Mesendoderm (in vitro differentiated cells): Measurements from ENCODE around the gene C10orf105.

ENCODE experiments used
- DNase-seq: peaks from one replicate; pipeline ENCODE4 v3.0.0; 2013
- H2AK5ac ChIP-seq: 2 replicates; pipeline ENCODE4 v1.6.1; 2013; ENCODE audit warnings: low read length, inconsistent platforms
- H2BK120ac ChIP-seq: 2 replicates; pipeline ENCODE4 v1.6.1; 2013; ENCODE audit warnings: low read depth, mild to moderate bottlenecking, low read length, moderate library complexity, mixed read lengths
- H2BK15ac ChIP-seq: replicated peaks from 2 replicates; pipeline ENCODE4 v1.6.1; 2013; ENCODE audit warnings: low read depth, mild to moderate bottlenecking, moderate library complexity
- H2BK5ac ChIP-seq: 2 replicates; pipeline ENCODE4 v1.6.1; 2013; ENCODE audit warnings: low read length, inconsistent platforms
- H3K18ac ChIP-seq: 2 replicates; pipeline ENCODE4 v1.6.1; 2013; ENCODE audit warnings: mild to moderate bottlenecking, low read length, mixed read lengths
- H3K23ac ChIP-seq: one replicate; pipeline ENCODE4 v1.6.1; 2013; ENCODE audit warnings: low read length
- H3K27ac ChIP-seq: 2 replicates; pipeline ENCODE4 v1.5.1; 2013; ENCODE audit warnings: low read depth, mild to moderate bottlenecking, inconsistent platforms, low read length, moderate library complexity
- H3K27me3 ChIP-seq: 2 replicates; pipeline ENCODE4 v1.6.1; 2013; ENCODE audit warnings: low read length, control low read depth, mild to moderate bottlenecking, inconsistent platforms; ENCODE audit not compliant: insufficient read depth, poor library complexity
- H3K36me3 ChIP-seq: 2 replicates; pipeline ENCODE4 v1.6.1; 2013; ENCODE audit warnings: low read length, inconsistent platforms; ENCODE audit not compliant: control insufficient read depth, insufficient read depth
- H3K4ac ChIP-seq: one replicate; pipeline ENCODE4 v1.6.1; 2013; ENCODE audit warnings: low read depth, mild to moderate bottlenecking, low read length, moderate library complexity
- H3K4me1 ChIP-seq: 2 replicates; pipeline ENCODE4 v1.6.1; 2013; ENCODE audit warnings: low read depth, low read length, inconsistent platforms; ENCODE audit not compliant: control insufficient read depth
- H3K4me2 ChIP-seq: 2 replicates; pipeline ENCODE4 v1.6.1; 2013; ENCODE audit warnings: low read length
- H3K4me3 ChIP-seq: 2 replicates; pipeline ENCODE4 v1.5.1; 2013; ENCODE audit warnings: mild to moderate bottlenecking, low read length
- H3K56ac ChIP-seq: one replicate; pipeline ENCODE4 v1.6.1; 2013; ENCODE audit warnings: low read length
- H3K79me1 ChIP-seq: 2 replicates; pipeline ENCODE4 v1.6.1; 2013; ENCODE audit warnings: low read length, inconsistent platforms
- H3K79me2 ChIP-seq: 2 replicates; pipeline ENCODE4 v1.6.1; 2013; ENCODE audit warnings: mild to moderate bottlenecking, low read length; ENCODE audit not compliant: control insufficient read depth, insufficient read depth
- H3K9ac ChIP-seq: 2 replicates; pipeline ENCODE4 v1.6.1; 2013; ENCODE audit warnings: low read length, inconsistent platforms
- H4K5ac ChIP-seq: one replicate; pipeline ENCODE4 v1.6.1; 2013; ENCODE audit warnings: low read length
- H4K8ac ChIP-seq: one replicate; pipeline ENCODE4 v1.6.1; 2013; ENCODE audit warnings: low read depth, mild to moderate bottlenecking, control low read depth, low read length, moderate library complexity
- WGBS: extraction: QIAGEN DNeasy Blood & Tissue Kit; methylation state at CpG from one replicate; pipeline ENCODE4 v1.1.7; 2013; ENCODE audit warnings: low lambda C conversion rate, missing lambda C conversion rate; ENCODE audit not compliant: insufficient coverage; ENCODE audit errors: extremely low coverage; 5-methylcytosine and 5-hydroxymethylcytosine counted together

Gene C10orf105

GRCh38 chr10:71665456-71665855 is 54.1 kb downstream of the C10orf105 start:
- H2AK5ac ChIP-seq: no peak overlapping the region
- no peak overlapping the region for H4K5ac ChIP-seq
- no peak overlapping the region for H2BK5ac ChIP-seq
- no peaks in the 10 kb centered on the region for H3K27me3 ChIP-seq
- H3K9ac ChIP-seq: no peak overlapping the region
- no peak overlapping the region for H3K4me3 ChIP-seq
- H3K4me1 ChIP-seq: no peaks in the 10 kb centered on the region
- H3K27ac ChIP-seq: no peak overlapping the region
- no peak overlapping the region for H3K4me2 ChIP-seq
- H3K23ac ChIP-seq: no peak overlapping the region
- DNase-seq: no peak
- H3K18ac ChIP-seq: no peak overlapping the region
- no peaks in the 10 kb centered on the region for H3K36me3 ChIP-seq
- H3K4ac ChIP-seq: no peak overlapping the region
- H2BK120ac ChIP-seq: no peak overlapping the region
- no peaks in the 10 kb centered on the region for H3K79me1 ChIP-seq
- no CpG with 5 or more reads among the region's 9 CpGs for WGBS
- H3K79me2 ChIP-seq: no peaks in the 10 kb centered on the region
- H3K56ac ChIP-seq: no peak overlapping the region
- no peak overlapping the region for H4K8ac ChIP-seq
- no peak overlapping the region for H2BK15ac ChIP-seq

GRCh38 chr10:71664585-71664984 is 55.0 kb downstream of the C10orf105 start:
- H3K4ac ChIP-seq: no peak overlapping the region
- no peaks in the 10 kb centered on the region for H3K36me3 ChIP-seq
- H2BK5ac ChIP-seq: no peak overlapping the region
- no peak overlapping the region for H3K4me2 ChIP-seq
- H3K9ac ChIP-seq: no peak overlapping the region
- no peaks in the 10 kb centered on the region for H3K27me3 ChIP-seq
- H2BK15ac ChIP-seq: no peak overlapping the region
- H3K4me3 ChIP-seq: no peak overlapping the region
- no peaks in the 10 kb centered on the region for H3K79me1 ChIP-seq
- H4K5ac ChIP-seq: no peak overlapping the region
- H2BK120ac ChIP-seq: no peak overlapping the region
- DNase-seq: no peak
- WGBS: no CpG with 5 or more reads among the region's 2 CpGs
- no peak overlapping the region for H3K18ac ChIP-seq
- H3K27ac ChIP-seq: no peak overlapping the region
- H2AK5ac ChIP-seq: no peak overlapping the region
- no peaks in the 10 kb centered on the region for H3K79me2 ChIP-seq
- no peak overlapping the region for H3K56ac ChIP-seq
- H4K8ac ChIP-seq: no peak overlapping the region
- H3K23ac ChIP-seq: no peak overlapping the region
- H3K4me1 ChIP-seq: no peaks in the 10 kb centered on the region

- Histone ChIP-seq H3K23ac (no peak overlapping the region), H2AK5ac (no peak overlapping the region), H3K18ac (no peak overlapping the region), H3K4me2 (no peak overlapping the region), H3K79me1 (no peaks in the 10 kb centered on the region), H2BK120ac (no peak overlapping the region), H3K79me2 (no peaks in the 10 kb centered on the region), H3K4ac (no peak overlapping the region), H2BK15ac (no peak overlapping the region), H3K27ac (no peak overlapping the region), H3K4me1 (peaks cover 3% of the 10 kb centered on the region), H2BK5ac (no peak overlapping the region), H3K56ac (no peak overlapping the region), H4K8ac (no peak overlapping the region), H3K36me3 (no peaks in the 10 kb centered on the region), H3K4me3 (no peak overlapping the region), H3K27me3 (no peaks in the 10 kb centered on the region), H3K9ac (no peak overlapping the region), H4K5ac (no peak overlapping the region)
- DNase-seq: no peak
- WGBS: no CpG with 5 or more reads among the region's 7 CpGs
These were observed 56.3 kb downstream of the C10orf105 start for GRCh38 chr10:71663311-71663710.

DNA sequence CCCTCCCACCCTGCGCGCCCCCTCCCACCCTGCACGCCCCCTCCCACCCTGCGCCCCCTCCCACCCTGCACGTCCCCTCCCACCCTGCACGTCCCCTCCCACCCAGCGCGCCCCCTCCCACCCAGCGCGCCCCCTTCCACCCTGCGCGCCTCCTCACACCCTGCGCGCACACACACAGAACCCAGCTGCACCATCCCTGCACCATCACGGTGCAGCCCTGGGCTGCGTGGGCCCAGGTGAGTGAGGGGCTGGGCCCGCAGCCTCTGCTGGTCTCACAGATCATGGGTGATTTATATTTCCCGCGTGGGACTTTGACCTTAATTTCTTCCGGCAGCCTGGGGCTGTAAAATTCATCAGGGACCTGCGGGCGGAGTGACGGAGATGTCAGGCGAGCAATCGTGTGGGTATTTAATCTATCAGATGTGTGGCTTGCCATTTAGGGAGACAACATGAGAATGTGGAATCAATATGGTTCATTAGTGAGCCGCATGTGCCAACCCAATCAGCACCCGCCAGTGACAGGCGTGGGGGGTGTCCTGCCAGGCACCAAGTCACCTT is 57.7 kb downstream of the C10orf105 start:
- H2AK5ac ChIP-seq: no peak overlapping the region
- H3K27ac ChIP-seq: no peak overlapping the region
- H3K79me1 ChIP-seq: no peaks in the 10 kb centered on the region
- no peak overlapping the region for H3K56ac ChIP-seq
- H3K4me1 ChIP-seq: peaks cover 9% of the 10 kb centered on the region
- H2BK5ac ChIP-seq: no peak overlapping the region
- WGBS: no CpG with 5 or more reads among the region's 28 CpGs
- no peak overlapping the region for H4K8ac ChIP-seq
- no peak overlapping the region for H3K9ac ChIP-seq
- DNase-seq: no peak
- no peak overlapping the region for H3K18ac ChIP-seq
- H3K4me2 ChIP-seq: no peak overlapping the region
- no peak overlapping the region for H3K23ac ChIP-seq
- H3K27me3 ChIP-seq: no peaks in the 10 kb centered on the region
- no peak overlapping the region for H4K5ac ChIP-seq
- no peak overlapping the region for H3K4me3 ChIP-seq
- no peak overlapping the region for H2BK120ac ChIP-seq
- H3K36me3 ChIP-seq: no peaks in the 10 kb centered on the region
- H3K79me2 ChIP-seq: no peaks in the 10 kb centered on the region
- no peak overlapping the region for H3K4ac ChIP-seq
- no peak overlapping the region for H2BK15ac ChIP-seq
